ENCODE measurements around the gene SIGLEC8. TPM values are rescaled to one million over a fixed set of nuclear protein-coding genes. Genes with fewer than 3 reads are reported as not detected.

The SIGLEC8 gene
- total RNA-seq, 1 donor from 2014 or later = not detected

GRCh38 chr19:51460164-51460992 lies 2.1 kb upstream of the SIGLEC8 start:
- DNase-seq (ENCODE audit: extremely low spot score in 2 of 2) = no peak
- H3K27ac ChIP-seq = no peak overlapping the region
- H3K27me3 ChIP-seq = no peaks in the 10 kb centered on the region
- TF ChIP-seq CTCF (IDR thresholded peaks at IDR 0.05) = no peak
- no peak for TF ChIP-seq POLR2A (IDR thresholded peaks at IDR 0.05)
- no peak for TF ChIP-seq POLR2AphosphoS5 (IDR thresholded peaks at IDR 0.05; ENCODE audit: insufficient read depth in 1 of 2, low read depth in 1 of 2)
- H3K9me3 ChIP-seq = no peaks in the 10 kb centered on the region
- intact Hi-C loops (cut with DNase I) = no loop called here
- H3K4me3 ChIP-seq = no peak overlapping the region
- no peaks in the 10 kb centered on the region for H3K4me1 ChIP-seq
- H3K36me3 ChIP-seq = no peaks in the 10 kb centered on the region

GRCh38 chr19:51458899-51459505 lies 748 bp upstream of the SIGLEC8 start:
- no peaks in the 10 kb centered on the region for H3K9me3 ChIP-seq
- DNase-seq (ENCODE audit: extremely low spot score in 2 of 2) = no peak
- H3K4me1 ChIP-seq = no peaks in the 10 kb centered on the region
- no peak overlapping the region for H3K4me3 ChIP-seq
- no peaks in the 10 kb centered on the region for H3K27me3 ChIP-seq
- no peak for TF ChIP-seq POLR2A (IDR thresholded peaks at IDR 0.05)
- no peak for TF ChIP-seq POLR2AphosphoS5 (IDR thresholded peaks at IDR 0.05; ENCODE audit: insufficient read depth in 1 of 2, low read depth in 1 of 2)
- TF ChIP-seq CTCF (IDR thresholded peaks at IDR 0.05) = no peak
- intact Hi-C loops (cut with DNase I) = no loop called here
- no peaks in the 10 kb centered on the region for H3K36me3 ChIP-seq
- no peak overlapping the region for H3K27ac ChIP-seq

- intact Hi-C loops (cut with DNase I) = no loop called here
- Histone ChIP-seq H3K27me3 (no peaks in the 10 kb centered on the region), H3K9me3 (no peaks in the 10 kb centered on the region), H3K4me3 (no peak overlapping the region), H3K27ac (no peak overlapping the region), H3K4me1 (no peaks in the 10 kb centered on the region), H3K36me3 (no peaks in the 10 kb centered on the region)
- no peak for DNase-seq (ENCODE audit: extremely low spot score in 2 of 2)
- TF ChIP-seq CTCF (IDR thresholded peaks at IDR 0.05) (no peak), POLR2AphosphoS5 (IDR thresholded peaks at IDR 0.05; ENCODE audit: insufficient read depth in 1 of 2, low read depth in 1 of 2) (no peak), POLR2A (IDR thresholded peaks at IDR 0.05) (no peak)
Measured at GRCh38 chr19:51457351-51458013, 772 bp downstream of the SIGLEC8 start.

- Histone ChIP-seq H3K27ac (no peak overlapping the region), H3K9me3 (no peaks in the 10 kb centered on the region), H3K36me3 (no peaks in the 10 kb centered on the region), H3K4me1 (no peaks in the 10 kb centered on the region), H3K4me3 (no peak overlapping the region), H3K27me3 (no peaks in the 10 kb centered on the region)
- TF ChIP-seq CTCF (IDR thresholded peaks at IDR 0.05) = no peak
- TF ChIP-seq POLR2AphosphoS5 (IDR thresholded peaks at IDR 0.05; ENCODE audit: insufficient read depth in 1 of 2, low read depth in 1 of 2) = no peak
- TF ChIP-seq POLR2A (IDR thresholded peaks at IDR 0.05) = no peak
- intact Hi-C loops (cut with DNase I) = no loop called here
- DNase-seq (ENCODE audit: extremely low spot score in 2 of 2) = no peak
Measured at GRCh38 chr19:51456541-51457290, 1.5 kb downstream of the SIGLEC8 start.
